ENCODE results near the gene RALGDS. TPM values are rescaled to one million over a fixed set of nuclear protein-coding genes. Genes with fewer than 3 reads are reported as not detected.

RALGDS gene
- total RNA-seq, 2 experiments from 2014 or later = 130 to 134 TPM

- ATAC-seq (ENCODE audit: low read depth) = peak; percentile 4
These were observed 26.6 kb upstream of the RALGDS start for GRCh38 chr9:133147412-133148198.

DNA sequence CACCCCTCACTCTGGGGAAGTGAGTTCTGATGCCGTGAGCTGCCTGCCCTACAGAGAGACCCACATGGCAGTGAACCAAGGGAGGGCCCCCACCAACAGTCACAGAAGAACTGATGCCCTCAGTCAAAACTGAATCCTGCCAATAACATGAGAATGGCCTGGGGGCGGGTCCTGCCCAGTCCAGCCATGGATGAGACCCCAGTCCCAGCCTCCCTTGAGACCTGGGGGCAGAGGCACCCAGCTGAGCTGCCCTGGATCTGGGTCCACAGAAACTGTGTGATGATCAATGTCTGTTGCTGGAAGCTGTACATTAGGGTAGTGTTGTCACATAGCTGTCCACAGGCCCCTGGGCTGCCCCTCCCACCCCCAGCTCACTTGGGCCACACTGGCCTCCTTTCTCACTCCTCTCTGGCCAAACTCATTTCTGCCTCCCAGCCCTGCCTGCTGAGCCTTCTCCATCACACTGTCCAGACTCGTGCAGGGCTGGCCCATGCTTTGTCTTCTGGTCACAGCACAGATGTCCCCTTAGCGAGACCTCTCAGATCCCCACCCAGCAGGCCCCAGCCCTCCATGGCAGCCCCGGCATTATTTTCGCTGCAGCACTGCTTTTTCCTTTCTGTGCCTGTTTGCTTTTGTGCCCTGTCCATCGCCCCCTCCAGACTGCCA, 25.8 kb upstream of the RALGDS start:
- Mint-ChIP-seq H3K4me3 (peak overlapping the region; percentile 97), H3K9me3 (no peaks in the 10 kb centered on the region), H3K27ac (peak overlapping the region; percentile 96), H3K36me3 (peaks cover 3% of the 10 kb centered on the region), H3K4me1 (peaks cover 46% of the 10 kb centered on the region), H3K27me3 (no peaks in the 10 kb centered on the region)
- no peak for DNase-seq
- no peak for ATAC-seq (ENCODE audit: low read depth)
- POLR2A ChIA-PET = interaction anchor here (0.6 to 2.9 kb wide), 5 partner anchors 13 to 116 kb away, joined by 3 to 13 read pairs (median 4); partner anchors contain the start of gene GTF3C5

More at GRCh38 chr9:133147412-133148198, 26.6 kb upstream of the RALGDS start:
- Mint-ChIP-seq H3K27ac (peak overlapping the region; percentile 96), H3K4me3 (peak overlapping the region; percentile 97), H3K4me1 (peaks cover 39% of the 10 kb centered on the region), H3K36me3 (peaks cover 3% of the 10 kb centered on the region), H3K9me3 (no peaks in the 10 kb centered on the region), H3K27me3 (no peaks in the 10 kb centered on the region)
- POLR2A ChIA-PET = interaction anchor here (0.6 to 2.9 kb wide), 7 partner anchors 13 to 117 kb away, joined by 3 to 13 read pairs (median 3); partner anchors contain the start of gene GTF3C5
- peak; percentile 91 for DNase-seq

- ATAC-seq (ENCODE audit: low read depth) = no peak
- POLR2A ChIA-PET = interaction anchor here (0.8 to 3.3 kb wide), 14 partner anchors 10 to 122 kb away, joined by 3 to 53 read pairs (median 5); partner anchors contain the start of genes GTF3C5 and RALGDS
- Mint-ChIP-seq H3K9me3 (no peaks in the 10 kb centered on the region), H3K27me3 (no peaks in the 10 kb centered on the region), H3K27ac (peak overlapping the region; percentile 58), H3K36me3 (peaks cover 3% of the 10 kb centered on the region), H3K4me3 (peak overlapping the region; percentile 81), H3K4me1 (peaks cover 51% of the 10 kb centered on the region)
- DNase-seq = no peak
These were observed 24.1 kb upstream of the RALGDS start for GRCh38 chr9:133144904-133145851.

GRCh38 chr9:133144142-133144903, 23.3 kb upstream of the RALGDS start:
- ATAC-seq (ENCODE audit: low read depth) = peak; percentile 81
- POLR2A ChIA-PET = interaction anchor here (0.7 to 3.3 kb wide), 15 partner anchors 9 to 121 kb away, joined by 3 to 53 read pairs (median 5); partner anchors contain the start of genes GTF3C5 and RALGDS

GRCh38 chr9:133143639-133144141, 22.6 kb upstream of the RALGDS start:
- Mint-ChIP-seq H3K4me1 (peaks cover 55% of the 10 kb centered on the region), H3K27ac (peak overlapping the region; percentile 89), H3K36me3 (peaks cover 5% of the 10 kb centered on the region), H3K9me3 (no peaks in the 10 kb centered on the region), H3K27me3 (no peaks in the 10 kb centered on the region), H3K4me3 (peak overlapping the region; percentile 81)
- ATAC-seq (ENCODE audit: low read depth) (no peak), DNase-seq (no peak)
- POLR2A ChIA-PET = interaction anchor here (0.7 to 3.3 kb wide), 15 partner anchors 8 to 199 kb away, joined by 3 to 53 read pairs (median 5); partner anchors contain the start of genes GTF3C5 and RALGDS

More at GRCh38 chr9:133144142-133144903, 23.3 kb upstream of the RALGDS start:
- DNase-seq = peak; percentile 94
- H3K36me3 Mint-ChIP-seq = peaks cover 3% of the 10 kb centered on the region
- no peaks in the 10 kb centered on the region for H3K9me3 Mint-ChIP-seq
- no peaks in the 10 kb centered on the region for H3K27me3 Mint-ChIP-seq
- peaks cover 51% of the 10 kb centered on the region for H3K4me1 Mint-ChIP-seq
- H3K4me3 Mint-ChIP-seq = peak overlapping the region; percentile 81
- H3K27ac Mint-ChIP-seq = peak overlapping the region; percentile 89

DNA sequence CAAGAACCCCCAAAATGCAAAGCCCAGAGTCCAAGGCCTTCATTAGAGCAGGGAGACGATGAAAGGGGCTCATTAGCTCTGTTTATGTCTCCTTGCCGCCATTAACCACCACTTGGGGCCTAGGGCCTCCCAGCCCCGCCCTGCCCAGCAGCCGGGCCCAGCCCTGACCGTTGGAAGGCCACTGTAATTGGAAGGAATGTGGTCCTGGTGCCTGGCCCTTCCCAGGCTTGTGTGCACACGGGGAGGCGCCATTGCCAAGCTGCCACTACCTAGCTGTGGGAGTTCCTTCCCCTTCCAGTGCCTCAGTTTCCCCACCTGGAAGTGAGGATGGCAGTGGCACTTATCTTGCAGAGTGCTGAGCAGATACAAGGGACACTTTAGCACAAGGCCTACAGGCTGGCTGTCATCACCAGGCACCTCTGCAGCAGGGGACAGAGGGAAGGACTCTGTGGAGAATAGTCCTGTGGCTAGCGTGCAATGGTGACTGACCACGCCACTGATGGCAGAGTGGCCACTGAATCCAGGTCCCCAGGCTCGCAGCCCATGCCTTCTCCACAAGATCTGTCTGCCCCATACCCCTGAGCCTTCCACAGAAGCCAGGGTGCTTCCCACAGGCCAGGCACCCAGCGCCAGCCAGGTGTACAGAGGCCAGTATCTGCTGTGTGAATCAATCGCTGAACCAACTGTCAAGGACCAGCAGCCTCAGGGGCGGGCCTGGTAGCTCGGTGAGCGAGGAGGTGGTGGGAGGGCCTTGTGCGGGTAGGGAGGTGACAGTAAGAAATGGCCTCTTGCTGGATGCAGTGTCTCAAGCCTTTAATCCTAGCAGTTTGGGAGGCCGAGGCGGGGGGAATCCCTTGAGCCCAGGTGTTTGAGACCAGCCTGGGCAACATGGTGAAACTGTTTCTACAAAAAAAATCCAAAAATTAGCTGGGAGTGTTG, 21.9 kb upstream of the RALGDS start:
- peak overlapping the region; percentile 54 for H3K4me3 Mint-ChIP-seq
- DNase-seq (no peak), ATAC-seq (ENCODE audit: low read depth) (no peak)
- H3K4me1 Mint-ChIP-seq = peaks cover 56% of the 10 kb centered on the region
- no peaks in the 10 kb centered on the region for H3K9me3 Mint-ChIP-seq
- no peaks in the 10 kb centered on the region for H3K27me3 Mint-ChIP-seq
- peaks cover 4% of the 10 kb centered on the region for H3K36me3 Mint-ChIP-seq
- POLR2A ChIA-PET = interaction anchor here (1.0 to 3.3 kb wide), 7 partner anchors 9 to 198 kb away, joined by 3 to 53 read pairs (median 5); partner anchors contain the start of gene GTF3C5
- peak overlapping the region; percentile 64 for H3K27ac Mint-ChIP-seq

GRCh38 chr9:133141833-133142595, 21.0 kb upstream of the RALGDS start:
- H3K36me3 Mint-ChIP-seq = peaks cover 4% of the 10 kb centered on the region
- ATAC-seq (ENCODE audit: low read depth) = peak; percentile 11
- POLR2A ChIA-PET = interaction anchor here (1.2 to 2.6 kb wide), 2 partner anchors 8 to 111 kb away, joined by 4 to 15 read pairs; partner anchors contain the start of gene GTF3C5
- H3K4me1 Mint-ChIP-seq = peaks cover 53% of the 10 kb centered on the region
- peak overlapping the region; percentile 83 for H3K27ac Mint-ChIP-seq
- peak; percentile 57 for DNase-seq
- no peaks in the 10 kb centered on the region for H3K27me3 Mint-ChIP-seq
- no peaks in the 10 kb centered on the region for H3K9me3 Mint-ChIP-seq
- peak overlapping the region; percentile 54 for H3K4me3 Mint-ChIP-seq

DNA sequence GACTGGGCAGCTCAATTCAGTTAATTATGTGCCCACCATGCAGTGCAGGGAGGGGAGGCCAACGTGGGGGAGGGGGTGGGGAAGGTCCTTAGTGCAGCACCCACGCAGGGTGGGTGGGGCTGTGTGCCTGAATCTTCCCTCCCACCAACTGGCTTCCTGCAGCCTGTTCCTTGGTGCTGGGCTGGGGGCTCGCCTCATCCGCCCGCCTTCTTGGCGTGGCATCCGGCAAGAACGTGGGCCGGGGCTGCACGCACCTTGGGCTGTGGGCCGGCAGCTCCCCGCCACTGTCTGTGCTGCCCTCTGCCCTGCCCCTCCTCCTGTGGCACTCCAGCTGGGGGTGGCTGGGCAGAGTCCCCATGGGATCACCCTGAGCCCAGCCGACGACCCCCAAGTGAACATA, 19.6 kb upstream of the RALGDS start:
- peaks cover 57% of the 10 kb centered on the region for H3K4me1 Mint-ChIP-seq
- peak overlapping the region; percentile 83 for H3K27ac Mint-ChIP-seq
- ATAC-seq (ENCODE audit: low read depth) (no peak), DNase-seq (no peak)
- H3K36me3 Mint-ChIP-seq = peaks cover 7% of the 10 kb centered on the region
- POLR2A ChIA-PET = no interaction called here
- no peaks in the 10 kb centered on the region for H3K9me3 Mint-ChIP-seq
- no peaks in the 10 kb centered on the region for H3K27me3 Mint-ChIP-seq
- H3K4me3 Mint-ChIP-seq = no peak overlapping the region

DNA sequence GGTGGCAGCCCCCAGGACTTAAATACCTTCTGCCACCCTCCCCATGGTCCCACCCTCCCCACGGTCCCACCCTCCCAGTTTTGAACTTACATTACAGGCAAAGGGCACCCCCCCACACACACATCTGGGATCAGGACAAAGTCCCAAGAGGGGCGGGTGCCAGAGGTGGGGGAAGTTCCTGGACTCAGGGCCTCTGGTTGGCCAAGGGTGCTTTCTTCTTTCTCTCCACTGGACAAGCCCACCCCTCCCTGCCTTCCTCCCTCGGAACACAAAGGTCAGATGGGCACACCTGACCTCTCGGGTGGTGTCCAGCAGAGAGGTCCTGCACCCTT, 19.1 kb upstream of the RALGDS start:
- H3K27ac Mint-ChIP-seq = no peak overlapping the region
- peaks cover 57% of the 10 kb centered on the region for H3K4me1 Mint-ChIP-seq
- ATAC-seq (ENCODE audit: low read depth) (no peak), DNase-seq (no peak)
- H3K4me3 Mint-ChIP-seq = no peak overlapping the region
- no peaks in the 10 kb centered on the region for H3K9me3 Mint-ChIP-seq
- POLR2A ChIA-PET = no interaction called here
- no peaks in the 10 kb centered on the region for H3K27me3 Mint-ChIP-seq
- H3K36me3 Mint-ChIP-seq = peaks cover 6% of the 10 kb centered on the region

GRCh38 chr9:133139246-133140173, 18.5 kb upstream of the RALGDS start:
- Mint-ChIP-seq H3K4me3 (peak overlapping the region; percentile 25), H3K9me3 (no peaks in the 10 kb centered on the region)
- POLR2A ChIA-PET = no interaction called here

More at GRCh38 chr9:133139246-133140173, 18.5 kb upstream of the RALGDS start:
- H3K27me3 Mint-ChIP-seq = no peaks in the 10 kb centered on the region
- DNase-seq (no peak), ATAC-seq (ENCODE audit: low read depth) (no peak)
- H3K36me3 Mint-ChIP-seq = peaks cover 6% of the 10 kb centered on the region
- peaks cover 56% of the 10 kb centered on the region for H3K4me1 Mint-ChIP-seq
- H3K27ac Mint-ChIP-seq = peak overlapping the region; percentile 76

Data from activated naive CD8-positive, alpha-beta T cell treated with anti-CD3 and anti-CD28 coated beads, Interleukin-2, amount 10 ng/mL, durations not matched to agents 7 days and 5 days (primary cell).